HG03469 (cell line): ENCODE measurements around the gene SZT2.
"Not testable (repeated sequence)": the region's sequence is repeated elsewhere in the genome, so short reads cannot be mapped to it uniquely, and the experiment has no call there.

ENCODE experiments used
- ATAC-seq: cut with Tn5 transposase; IDR thresholded peaks from one replicate; pipeline ENCODE4 v1.9.1; 2021; ENCODE audit warnings: mild to moderate bottlenecking, moderate library complexity, moderate number of reproducible peaks; ENCODE audit not compliant: unreplicated experiment

SZT2 gene

GRCh38 chr1:43386676-43387075 is 3.0 kb upstream of the SZT2 start:
- ATAC-seq = no peak

GRCh38 chr1:43387976-43388599 is 1.6 kb upstream of the SZT2 start:
- ATAC-seq = no peak

- no peak for ATAC-seq
These were observed 1.1 kb upstream of the SZT2 start for GRCh38 chr1:43388613-43389012.

- no peak for ATAC-seq
These were observed 3.0 kb downstream of the SZT2 start for GRCh38 chr1:43392702-43393101.

- ATAC-seq = no peak
These were observed 5.8 kb downstream of the SZT2 start for GRCh38 chr1:43395523-43395922.

- no peak for ATAC-seq
These were observed 6.4 kb downstream of the SZT2 start for GRCh38 chr1:43396059-43396458.

GRCh38 chr1:43398227-43398626 is 8.5 kb downstream of the SZT2 start:
- ATAC-seq = no peak

GRCh38 chr1:43400441-43400840 is 10.7 kb downstream of the SZT2 start:
- not testable (repeated sequence) for ATAC-seq

- ATAC-seq = no peak
These were observed 12.6 kb downstream of the SZT2 start for GRCh38 chr1:43402089-43402865.

- no peak for ATAC-seq
These were observed 14.7 kb downstream of the SZT2 start for GRCh38 chr1:43404353-43404752.

GRCh38 chr1:43405219-43405875 is 15.6 kb downstream of the SZT2 start:
- ATAC-seq = no peak

- ATAC-seq = no peak
These were observed 16.2 kb downstream of the SZT2 start for GRCh38 chr1:43405876-43406234.

GRCh38 chr1:43410571-43410970 is 20.9 kb downstream of the SZT2 start:
- no peak for ATAC-seq

- not testable (repeated sequence) for ATAC-seq
These were observed 23.7 kb downstream of the SZT2 start for GRCh38 chr1:43413426-43413825.

GRCh38 chr1:43414634-43415223 is 25.0 kb downstream of the SZT2 start:
- no peak for ATAC-seq

GRCh38 chr1:43415901-43416300 is 26.2 kb downstream of the SZT2 start:
- ATAC-seq = no peak

- ATAC-seq = no peak
These were observed 29.2 kb downstream of the SZT2 start for GRCh38 chr1:43418858-43419257.

- no peak for ATAC-seq
These were observed 30.1 kb downstream of the SZT2 start for GRCh38 chr1:43419627-43420425.

- ATAC-seq = no peak
These were observed 31.2 kb downstream of the SZT2 start for GRCh38 chr1:43420874-43421273.

GRCh38 chr1:43421396-43421795 is 31.7 kb downstream of the SZT2 start:
- ATAC-seq = no peak
